Activated CD8-positive, alpha-beta memory T cell treated with anti-CD3 and anti-CD28 coated beads, Interleukin-2, amount 10 ng/mL, durations not matched to agents 7 days and 5 days (primary cell): ENCODE results near the gene DOCK10. TPM values are rescaled to one million over a fixed set of nuclear protein-coding genes. Genes with fewer than 3 reads are reported as not detected.

Experiments used
- ATAC-seq: fragments of 150-1000 bp; cut with Tn5 transposase; one replicate; pipeline ENCODE4 v1.10.0; 2021; ENCODE audit warnings: moderate library complexity
- CTCF ChIA-PET: fragments of 350-600 bp; sonication (Branson Sonifier 250); formaldehyde crosslinking; loops from one replicate; lab custom pipeline; 2021; ENCODE audit warnings: antibody characterized with exemption; lab: Charles Lee
- DNase-seq: peaks from one replicate; pipeline ENCODE4 v3.0.0-alpha.2; 2020
- H3K27ac Mint-ChIP-seq: one replicate; pipeline ENCODE4 v1.8.0; 2021; ENCODE audit warnings: mild to moderate bottlenecking, mixed read lengths
- H3K27me3 Mint-ChIP-seq: one replicate; pipeline ENCODE4 v1.8.0; 2021; ENCODE audit warnings: mixed read lengths
- H3K36me3 Mint-ChIP-seq: one replicate; pipeline ENCODE4 v1.8.0; 2021; ENCODE audit warnings: mild to moderate bottlenecking, mixed read lengths
- H3K4me1 Mint-ChIP-seq: one replicate; pipeline ENCODE4 v1.8.0; 2021; ENCODE audit warnings: mixed read lengths
- H3K4me3 Mint-ChIP-seq: one replicate; pipeline ENCODE4 v1.8.0; 2021; ENCODE audit warnings: mild to moderate bottlenecking, moderate library complexity, mixed read lengths
- H3K9me3 Mint-ChIP-seq: one replicate; pipeline ENCODE4 v1.8.0; 2022; ENCODE audit warnings: low read depth, mixed read lengths
- total RNA-seq, 2 experiments: library from RNA; stranded (reverse); gene quantifications; one replicate each; pipeline ENCODE4 v1.2.3, GENCODE V29; 2021

The DOCK10 gene
- total RNA-seq, 2 experiments from 2014 or later, result 251 to 271 TPM

GRCh38 chr2:224764565-224765236, 277.6 kb downstream of the DOCK10 start:
- H3K27me3 Mint-ChIP-seq, result no peaks in the 10 kb centered on the region
- peaks cover 20% of the 10 kb centered on the region for H3K4me1 Mint-ChIP-seq
- peak; percentile 23 for ATAC-seq
- CTCF ChIA-PET, result interaction anchor here (1.3 kb wide), 1 partner anchor 15 kb away, joined by 3 read pairs; no protein-coding TSS in a partner anchor
- H3K4me3 Mint-ChIP-seq, result no peak overlapping the region
- peaks cover 11% of the 10 kb centered on the region for H3K9me3 Mint-ChIP-seq
- no peak for DNase-seq
- H3K36me3 Mint-ChIP-seq, result peaks cover 91% of the 10 kb centered on the region
- no peak overlapping the region for H3K27ac Mint-ChIP-seq

GRCh38 chr2:224757934-224758548, 284.2 kb downstream of the DOCK10 start:
- no peak overlapping the region for H3K4me3 Mint-ChIP-seq
- DNase-seq, result no peak
- H3K27me3 Mint-ChIP-seq, result no peaks in the 10 kb centered on the region
- H3K27ac Mint-ChIP-seq, result no peak overlapping the region
- CTCF ChIA-PET, result no interaction called here
- H3K36me3 Mint-ChIP-seq, result peaks cover 57% of the 10 kb centered on the region
- no peaks in the 10 kb centered on the region for H3K4me1 Mint-ChIP-seq
- ATAC-seq, result no peak
- H3K9me3 Mint-ChIP-seq, result peaks cover 24% of the 10 kb centered on the region

- ATAC-seq (no peak), DNase-seq (no peak)
- Mint-ChIP-seq H3K9me3 (peaks cover 14% of the 10 kb centered on the region), H3K36me3 (peaks cover 22% of the 10 kb centered on the region), H3K4me1 (no peaks in the 10 kb centered on the region), H3K27ac (no peak overlapping the region), H3K27me3 (peaks cover 4% of the 10 kb centered on the region), H3K4me3 (no peak overlapping the region)
- CTCF ChIA-PET, result no interaction called here
Measured at GRCh38 chr2:224753743-224754540, 288.3 kb downstream of the DOCK10 start.

DNA sequence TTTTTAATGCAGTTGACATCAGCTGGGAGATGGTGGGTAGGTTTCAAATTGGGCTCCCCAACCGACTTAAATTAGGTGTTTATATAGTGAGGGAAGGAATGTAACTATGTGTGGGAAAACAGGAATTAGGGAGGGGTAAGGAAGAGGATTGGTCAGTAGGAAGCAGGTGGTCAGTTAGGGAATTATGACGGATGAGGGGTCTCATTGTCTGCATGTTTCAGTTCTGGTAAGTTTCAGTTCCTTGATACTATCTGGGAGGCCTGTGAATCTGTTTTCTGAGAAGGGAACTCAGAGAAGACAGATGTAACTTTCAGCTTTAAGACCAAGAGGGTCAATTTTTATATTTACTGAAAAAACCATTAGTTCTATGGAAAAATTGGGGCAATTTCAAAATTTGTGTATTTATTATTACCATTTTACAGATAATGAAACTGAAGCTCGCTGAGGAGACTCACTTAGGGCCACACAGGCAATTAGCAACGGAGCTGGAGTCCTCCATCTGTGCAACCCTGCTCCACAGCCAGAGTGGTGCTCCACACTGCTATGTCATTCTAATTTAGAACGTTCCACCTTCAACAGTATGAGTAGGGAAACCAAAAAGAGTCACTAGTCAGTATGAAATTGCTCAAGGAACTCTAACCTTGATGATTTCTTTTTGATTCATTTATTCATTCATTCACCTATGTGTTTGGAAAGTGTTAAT, 290.1 kb downstream of the DOCK10 start:
- no peaks in the 10 kb centered on the region for H3K4me1 Mint-ChIP-seq
- H3K27me3 Mint-ChIP-seq, result peaks cover 11% of the 10 kb centered on the region
- CTCF ChIA-PET, result no interaction called here
- peaks cover 5% of the 10 kb centered on the region for H3K9me3 Mint-ChIP-seq
- peaks cover 4% of the 10 kb centered on the region for H3K36me3 Mint-ChIP-seq
- H3K27ac Mint-ChIP-seq, result no peak overlapping the region
- H3K4me3 Mint-ChIP-seq, result no peak overlapping the region
- no peak for DNase-seq
- no peak for ATAC-seq

- H3K4me1 Mint-ChIP-seq, result no peaks in the 10 kb centered on the region
Measured at GRCh38 chr2:224749136-224749535, 293.1 kb downstream of the DOCK10 start.

GRCh38 chr2:224747765-224748164, 294.5 kb downstream of the DOCK10 start:
- Mint-ChIP-seq H3K27me3 (peaks cover 19% of the 10 kb centered on the region), H3K9me3 (no peaks in the 10 kb centered on the region), H3K27ac (no peak overlapping the region), H3K4me1 (no peaks in the 10 kb centered on the region), H3K36me3 (no peaks in the 10 kb centered on the region), H3K4me3 (no peak overlapping the region)
- ATAC-seq, result no peak
- CTCF ChIA-PET, result no interaction called here
- no peak for DNase-seq

More at GRCh38 chr2:224749136-224749535, 293.1 kb downstream of the DOCK10 start:
- no peaks in the 10 kb centered on the region for H3K9me3 Mint-ChIP-seq
- no peaks in the 10 kb centered on the region for H3K36me3 Mint-ChIP-seq
- H3K27me3 Mint-ChIP-seq, result peaks cover 19% of the 10 kb centered on the region
- no peak for ATAC-seq
- CTCF ChIA-PET, result no interaction called here
- no peak for DNase-seq
- no peak overlapping the region for H3K4me3 Mint-ChIP-seq
- H3K27ac Mint-ChIP-seq, result no peak overlapping the region

DNA sequence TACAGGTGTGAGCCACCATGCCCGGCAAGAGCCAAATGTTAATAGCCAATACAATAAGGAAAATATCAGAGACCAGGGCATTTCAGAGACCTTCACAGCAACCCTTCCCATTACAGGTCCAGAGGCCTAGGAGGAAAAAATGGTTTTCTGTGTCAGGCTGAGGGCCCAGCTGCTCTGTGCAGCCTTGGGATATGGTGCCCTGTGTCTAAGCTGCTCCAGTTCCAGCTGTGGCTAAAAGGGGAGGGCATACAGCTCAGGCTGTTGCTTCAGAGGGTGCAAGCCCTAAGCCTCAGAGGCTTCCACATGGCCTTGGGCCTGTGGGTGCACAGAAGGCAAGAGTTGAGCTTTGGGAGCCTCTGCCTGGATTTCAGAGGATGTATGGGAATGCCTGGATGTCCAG, 306.0 kb downstream of the DOCK10 start:
- ATAC-seq (no peak), DNase-seq (no peak)
- H3K4me1 Mint-ChIP-seq, result no peaks in the 10 kb centered on the region
- H3K27ac Mint-ChIP-seq, result no peak overlapping the region
- no peak overlapping the region for H3K4me3 Mint-ChIP-seq
- H3K9me3 Mint-ChIP-seq, result peaks cover 15% of the 10 kb centered on the region
- H3K27me3 Mint-ChIP-seq, result peaks cover 3% of the 10 kb centered on the region
- H3K36me3 Mint-ChIP-seq, result no peaks in the 10 kb centered on the region
- CTCF ChIA-PET, result interaction anchor here (0.7 kb wide), 1 partner anchor 743 kb away, joined by 3 read pairs; no protein-coding TSS in a partner anchor

GRCh38 chr2:224734949-224735348, 307.3 kb downstream of the DOCK10 start:
- CTCF ChIA-PET, result no interaction called here
- ATAC-seq (no peak), DNase-seq (no peak)
- Mint-ChIP-seq H3K27me3 (peaks cover 5% of the 10 kb centered on the region), H3K9me3 (peaks cover 15% of the 10 kb centered on the region), H3K36me3 (no peaks in the 10 kb centered on the region), H3K27ac (no peak overlapping the region), H3K4me1 (no peaks in the 10 kb centered on the region), H3K4me3 (no peak overlapping the region)

DNA sequence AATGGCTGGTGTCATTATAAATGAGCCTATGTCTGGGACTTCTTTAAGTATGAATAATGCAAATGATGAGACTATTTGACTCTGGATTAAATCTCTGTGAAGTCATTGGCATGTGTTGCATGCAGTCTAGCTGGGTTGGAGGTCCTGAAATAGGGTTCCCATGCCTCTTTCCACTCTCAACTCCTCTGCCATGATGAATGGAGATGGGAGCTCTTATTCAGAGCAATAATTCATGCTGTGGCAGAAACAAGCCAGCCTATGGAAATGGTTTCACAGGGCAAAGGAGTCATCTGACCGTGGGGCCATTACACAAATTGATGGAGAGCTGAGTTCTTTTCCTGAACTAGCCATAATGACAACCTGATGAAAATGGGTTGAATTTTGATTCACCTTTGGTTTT, 310.6 kb downstream of the DOCK10 start:
- ATAC-seq, result no peak
- Mint-ChIP-seq H3K36me3 (no peaks in the 10 kb centered on the region), H3K4me1 (no peaks in the 10 kb centered on the region), H3K9me3 (peaks cover 11% of the 10 kb centered on the region), H3K27me3 (peaks cover 8% of the 10 kb centered on the region), H3K4me3 (no peak overlapping the region), H3K27ac (no peak overlapping the region)
- CTCF ChIA-PET, result no interaction called here
- no peak for DNase-seq

GRCh38 chr2:224729435-224729834, 312.8 kb downstream of the DOCK10 start:
- CTCF ChIA-PET, result no interaction called here
- Mint-ChIP-seq H3K4me3 (no peak overlapping the region), H3K27ac (no peak overlapping the region), H3K9me3 (peaks cover 3% of the 10 kb centered on the region), H3K27me3 (peaks cover 13% of the 10 kb centered on the region), H3K4me1 (no peaks in the 10 kb centered on the region), H3K36me3 (no peaks in the 10 kb centered on the region)
- ATAC-seq, result no peak
- no peak for DNase-seq

- DNase-seq (no peak), ATAC-seq (no peak)
- H3K4me1 Mint-ChIP-seq, result no peaks in the 10 kb centered on the region
- no peak overlapping the region for H3K27ac Mint-ChIP-seq
- CTCF ChIA-PET, result no interaction called here
- H3K9me3 Mint-ChIP-seq, result peaks cover 3% of the 10 kb centered on the region
- H3K4me3 Mint-ChIP-seq, result no peak overlapping the region
- H3K27me3 Mint-ChIP-seq, result peaks cover 7% of the 10 kb centered on the region
- H3K36me3 Mint-ChIP-seq, result no peaks in the 10 kb centered on the region
Measured at GRCh38 chr2:224724331-224724730, 317.9 kb downstream of the DOCK10 start.

DNA sequence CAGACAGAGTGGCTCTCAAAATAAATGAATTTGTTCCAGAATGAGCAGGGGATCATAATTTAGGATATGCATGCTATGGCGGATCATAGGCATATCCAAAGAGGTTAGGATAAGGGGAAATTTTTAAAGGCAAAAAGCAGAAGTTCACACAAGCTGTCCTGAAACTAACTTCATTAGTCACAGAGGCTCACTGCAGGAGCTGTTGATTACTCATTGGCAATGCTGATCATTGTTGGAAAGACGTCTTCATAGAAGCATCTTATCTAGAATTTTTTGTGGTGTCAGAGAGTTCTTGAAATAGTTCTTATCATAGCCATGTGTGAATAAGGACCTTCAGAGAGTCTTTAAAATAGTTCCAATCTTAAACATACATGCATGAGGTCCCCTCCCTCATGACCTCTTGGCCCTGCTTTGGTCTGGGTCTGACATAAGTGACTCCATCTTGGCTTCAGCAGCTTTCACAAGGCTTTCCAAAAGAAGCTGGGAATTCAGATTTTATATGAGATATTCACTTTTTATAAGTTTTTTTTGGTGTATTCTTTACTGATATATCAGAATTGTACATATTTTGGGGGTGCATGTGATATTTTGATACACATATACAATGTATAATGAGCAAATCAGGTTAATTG, 318.6 kb downstream of the DOCK10 start:
- DNase-seq (no peak), ATAC-seq (no peak)
- Mint-ChIP-seq H3K4me3 (no peak overlapping the region), H3K4me1 (no peaks in the 10 kb centered on the region), H3K27ac (no peak overlapping the region), H3K9me3 (peaks cover 3% of the 10 kb centered on the region), H3K27me3 (peaks cover 5% of the 10 kb centered on the region), H3K36me3 (no peaks in the 10 kb centered on the region)
- CTCF ChIA-PET, result no interaction called here

GRCh38 chr2:224722770-224723169, 319.5 kb downstream of the DOCK10 start:
- DNase-seq (no peak), ATAC-seq (no peak)
- peaks cover 3% of the 10 kb centered on the region for H3K9me3 Mint-ChIP-seq
- CTCF ChIA-PET, result no interaction called here
- no peak overlapping the region for H3K27ac Mint-ChIP-seq
- no peaks in the 10 kb centered on the region for H3K36me3 Mint-ChIP-seq
- no peaks in the 10 kb centered on the region for H3K4me1 Mint-ChIP-seq
- H3K4me3 Mint-ChIP-seq, result no peak overlapping the region
- H3K27me3 Mint-ChIP-seq, result peaks cover 5% of the 10 kb centered on the region
